Endometrium (tissue), 2 donors: ENCODE results near the gene PAK4.
"Not testable (repeated sequence)": the region's sequence is repeated elsewhere in the genome, so short reads cannot be mapped to it uniquely, and the experiment has no call there.

Experiments used
- FAIRE-seq: peaks from 2 replicates; lab custom pipeline; 2012; peaks lifted over from hg19 to GRCh38; lab: Jason Lieb, UNC
- donor health status: control.
- donor health status: control.

The PAK4 gene

DNA sequence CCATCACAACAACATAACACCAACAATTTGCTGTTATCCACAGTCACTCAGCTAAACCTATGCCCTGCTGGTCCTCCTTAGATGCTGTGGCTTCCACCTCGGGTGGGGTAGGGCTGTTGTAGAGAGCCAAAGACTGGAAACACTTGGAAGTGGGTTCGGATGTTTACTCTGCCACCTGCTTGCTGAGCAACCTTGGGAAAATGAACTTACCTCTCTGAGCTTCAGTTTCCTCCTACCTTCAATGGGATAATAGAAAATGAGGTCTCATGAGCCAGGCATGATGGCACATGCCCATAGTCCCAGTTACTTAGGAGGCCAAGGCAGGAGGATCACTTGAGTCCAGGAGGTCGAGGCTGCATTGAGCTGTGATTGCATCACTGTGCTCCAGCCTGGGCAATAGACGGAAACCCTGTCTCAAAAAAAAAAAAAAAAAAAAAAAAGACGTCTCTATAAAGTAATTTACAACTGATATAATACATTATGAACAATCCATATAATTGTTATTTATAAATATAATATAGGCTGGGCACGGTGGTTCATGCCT, 81.8 kb downstream of the PAK4 start:
- FAIRE-seq: no peak

DNA sequence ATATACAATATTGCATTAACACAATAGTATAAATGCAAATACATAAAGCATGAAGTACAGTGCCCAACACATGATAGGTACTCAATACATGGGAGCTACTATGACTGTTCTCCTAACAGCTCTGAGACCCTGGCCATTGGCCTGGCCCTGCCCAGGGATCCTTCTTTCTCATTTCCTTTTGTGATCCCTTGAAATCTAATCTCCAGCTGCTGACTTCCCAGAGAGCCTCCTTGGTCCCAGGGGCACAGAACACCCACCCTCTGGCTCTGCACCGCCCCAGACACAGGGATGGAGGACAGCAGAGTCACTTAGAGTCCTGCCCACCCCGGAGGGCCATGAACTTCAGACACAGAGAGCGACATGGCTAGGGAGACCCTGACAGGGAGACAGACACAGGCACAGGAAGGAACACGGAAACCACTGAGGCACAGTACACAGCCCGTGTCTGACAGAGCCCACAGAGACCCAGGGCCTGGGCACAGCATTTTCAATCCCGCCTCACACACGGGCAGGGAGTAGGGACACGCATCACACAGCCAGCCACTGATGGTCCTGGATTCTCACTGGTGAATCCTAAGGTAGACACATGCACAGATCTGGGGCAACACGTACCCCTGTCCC, 82.7 kb downstream of the PAK4 start:
- FAIRE-seq: no peak

DNA sequence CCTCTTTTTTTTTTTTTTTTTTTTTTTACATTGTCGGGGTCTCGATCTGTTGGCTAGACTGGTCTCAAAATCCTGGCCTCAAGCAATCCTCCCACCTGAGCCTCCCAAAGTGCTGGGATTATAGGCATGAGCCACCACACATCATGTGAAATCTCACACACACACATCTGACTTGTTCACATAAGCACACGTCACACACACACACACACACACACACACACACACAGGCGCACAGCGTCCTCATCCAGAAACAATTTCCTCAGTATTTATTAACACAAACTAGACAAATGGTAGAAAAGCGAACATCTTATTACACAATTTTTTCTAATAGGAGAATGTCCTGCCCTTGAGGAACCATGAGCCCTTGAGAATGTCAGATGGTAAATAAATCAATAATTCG, 83.6 kb downstream of the PAK4 start:
- FAIRE-seq: no peak

DNA sequence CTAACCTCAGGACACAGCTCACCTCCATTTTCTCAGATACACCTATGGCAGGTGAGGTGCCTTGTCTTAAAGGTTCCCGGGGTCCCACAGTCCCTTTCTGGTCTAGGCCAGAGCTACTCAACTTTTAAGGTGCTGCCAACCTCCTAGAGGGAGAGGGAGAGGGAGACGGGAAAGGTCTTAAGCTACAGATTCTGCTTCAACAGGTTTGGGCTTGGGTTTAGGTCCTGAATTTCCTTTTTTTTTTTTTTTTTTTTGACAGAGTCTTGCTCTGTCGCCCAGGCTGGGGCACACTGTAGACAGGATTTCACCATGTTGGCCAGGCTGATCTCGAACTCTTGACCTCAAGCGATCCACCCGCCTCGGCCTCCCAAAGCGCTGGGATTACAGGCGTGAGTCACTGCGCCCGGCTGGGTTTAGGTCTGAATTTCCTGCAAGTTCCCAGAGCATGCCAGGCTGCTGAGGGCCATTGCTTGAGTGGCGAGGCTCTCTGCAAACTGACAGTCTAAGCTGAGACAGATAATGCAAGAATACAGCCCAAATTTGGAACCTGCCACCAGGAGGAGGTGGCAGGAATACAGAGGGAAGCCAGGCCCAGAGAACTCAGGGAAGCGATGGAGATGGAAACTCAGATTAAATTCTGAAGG, 86.3 kb downstream of the PAK4 start:
- FAIRE-seq: no peak

DNA sequence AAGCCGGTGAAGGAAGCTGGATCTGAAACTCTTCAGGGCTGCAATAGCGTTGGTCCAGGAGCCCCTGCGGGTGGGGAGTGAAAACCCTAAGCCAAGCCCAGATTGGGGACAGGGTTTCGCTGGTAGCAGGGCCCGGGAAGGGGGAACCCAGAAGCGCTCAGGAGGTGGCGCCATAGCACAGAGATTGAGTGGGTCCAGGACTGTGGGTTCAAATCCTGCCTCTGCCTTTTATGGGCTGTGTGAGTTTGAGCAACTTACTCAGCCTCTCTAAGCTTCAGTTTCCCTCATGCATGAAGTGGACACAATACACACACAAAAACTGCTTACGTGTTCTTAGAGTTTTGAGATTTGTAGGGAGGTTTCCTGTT, 86.8 kb downstream of the PAK4 start:
- no peak for FAIRE-seq

DNA sequence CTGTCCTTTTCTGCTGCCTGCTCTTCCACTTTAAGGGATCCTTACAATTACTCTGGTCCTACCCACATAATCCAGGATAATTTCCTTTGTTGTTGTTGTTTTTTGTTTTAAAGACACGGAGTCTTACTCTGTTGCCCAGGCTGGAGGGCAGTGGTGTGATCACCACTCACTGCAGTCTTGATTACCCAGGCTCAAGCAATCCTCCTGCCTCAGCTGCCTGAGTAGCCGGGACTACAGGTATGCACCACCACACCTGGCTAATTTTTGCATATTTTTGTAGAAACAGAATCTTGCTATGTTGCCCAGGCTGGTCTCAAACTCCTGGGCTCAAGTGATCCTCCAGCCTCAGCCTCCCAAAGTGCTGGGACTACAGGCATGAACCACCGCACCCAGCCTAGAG, 89.7 kb downstream of the PAK4 start:
- not testable (repeated sequence) for FAIRE-seq

DNA sequence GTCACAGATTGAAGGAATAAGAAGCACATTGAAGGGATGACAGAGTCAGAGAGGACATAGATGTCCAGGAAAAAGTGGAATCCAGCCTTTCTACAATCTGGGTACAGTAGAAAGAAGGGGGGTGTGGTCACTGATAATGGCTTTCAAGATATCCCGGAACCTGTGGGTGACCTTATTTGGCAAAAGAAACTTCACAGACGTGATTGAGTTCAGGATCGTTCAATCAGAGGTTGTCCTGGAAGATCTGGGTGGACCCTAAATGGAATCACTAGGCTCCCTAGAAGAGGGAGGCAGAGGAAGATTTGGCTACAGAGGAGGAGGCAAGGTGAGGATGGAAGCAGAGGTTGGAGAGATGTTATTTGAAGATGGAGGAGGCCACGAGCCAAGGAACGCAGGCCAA, 91.5 kb downstream of the PAK4 start:
- no peak for FAIRE-seq

DNA sequence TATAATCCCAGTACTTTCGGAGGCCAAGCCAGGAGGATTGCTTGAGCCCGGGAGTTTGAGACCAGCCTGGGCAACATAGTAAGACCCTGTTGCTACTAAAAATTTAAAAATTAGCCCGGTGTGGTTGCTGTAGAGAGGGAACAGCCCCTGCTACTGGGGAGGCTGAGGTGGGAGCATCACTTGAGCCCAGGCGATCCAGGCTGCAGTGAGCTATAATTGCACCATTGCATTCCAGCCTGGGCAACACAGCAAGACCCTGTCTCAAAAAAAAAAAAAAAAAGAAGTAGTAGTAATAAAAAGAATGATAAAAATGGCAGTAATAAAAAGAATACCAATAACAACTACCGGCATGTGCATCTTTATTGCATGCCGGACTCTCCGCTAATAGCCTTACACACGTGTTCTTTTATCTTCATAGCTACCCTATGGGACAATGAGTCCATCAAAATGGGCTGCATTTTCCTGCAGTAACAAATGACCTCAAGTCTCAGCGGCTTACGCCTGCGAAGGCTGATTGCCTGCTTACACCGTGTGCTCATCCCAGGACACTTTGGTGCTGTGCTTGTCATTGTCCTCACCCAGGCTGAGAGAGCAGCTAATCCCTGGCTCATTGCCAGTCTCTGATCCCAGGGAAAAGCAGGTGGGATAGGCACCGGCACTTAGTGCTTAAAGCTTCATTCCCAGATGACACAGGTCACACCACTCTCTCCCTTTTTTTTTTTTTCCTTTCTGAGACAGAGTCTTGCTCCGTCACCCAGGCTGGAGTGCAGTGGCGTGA, 92.8 kb downstream of the PAK4 start:
- FAIRE-seq: no peak

DNA sequence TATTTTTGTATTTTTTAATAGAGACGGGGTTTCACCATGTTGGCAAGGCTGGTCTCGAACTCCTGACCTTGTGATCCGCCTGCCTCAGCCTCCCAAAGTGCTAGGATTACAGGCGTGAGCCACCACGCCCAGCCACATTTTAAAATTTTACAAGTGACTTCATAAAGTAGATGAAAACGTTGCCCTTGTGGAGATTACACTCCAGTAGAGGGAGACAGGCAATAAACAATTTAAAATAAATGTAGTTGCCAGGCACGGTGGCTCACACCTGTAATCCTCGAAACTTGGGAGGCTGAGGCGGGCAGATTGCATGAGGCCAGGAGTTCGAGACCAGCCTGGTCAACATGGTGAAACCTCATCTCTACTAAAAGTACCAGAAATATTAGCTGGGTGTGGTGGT, 93.5 kb downstream of the PAK4 start:
- not testable (repeated sequence) for FAIRE-seq

DNA sequence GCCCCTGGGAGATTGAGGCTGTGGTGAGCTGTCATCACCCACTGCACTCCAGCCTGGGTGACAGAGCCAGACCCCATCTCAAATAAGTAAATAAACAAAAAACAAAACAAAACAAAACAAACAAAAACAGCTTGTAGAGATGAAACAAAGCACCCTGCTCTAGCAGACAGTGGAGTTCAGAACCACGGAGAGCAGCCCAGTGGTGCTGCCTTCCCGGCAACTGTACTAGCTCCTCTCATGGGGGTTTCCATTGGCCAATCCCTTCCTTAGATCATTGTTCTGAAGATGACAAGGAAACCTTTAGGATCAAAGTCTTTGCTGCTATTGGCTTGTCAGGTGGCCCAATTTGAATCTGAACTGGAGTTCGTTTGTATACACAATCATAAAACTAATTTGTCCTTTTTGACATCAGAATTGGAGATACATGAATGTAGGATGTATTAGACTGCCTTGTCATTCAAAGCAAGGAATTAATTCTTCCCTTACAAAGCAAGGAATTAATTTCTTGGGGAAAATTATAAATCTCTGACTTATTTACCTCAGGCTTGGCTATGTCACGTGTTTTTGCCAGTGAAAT, 98.2 kb downstream of the PAK4 start:
- FAIRE-seq: no peak

DNA sequence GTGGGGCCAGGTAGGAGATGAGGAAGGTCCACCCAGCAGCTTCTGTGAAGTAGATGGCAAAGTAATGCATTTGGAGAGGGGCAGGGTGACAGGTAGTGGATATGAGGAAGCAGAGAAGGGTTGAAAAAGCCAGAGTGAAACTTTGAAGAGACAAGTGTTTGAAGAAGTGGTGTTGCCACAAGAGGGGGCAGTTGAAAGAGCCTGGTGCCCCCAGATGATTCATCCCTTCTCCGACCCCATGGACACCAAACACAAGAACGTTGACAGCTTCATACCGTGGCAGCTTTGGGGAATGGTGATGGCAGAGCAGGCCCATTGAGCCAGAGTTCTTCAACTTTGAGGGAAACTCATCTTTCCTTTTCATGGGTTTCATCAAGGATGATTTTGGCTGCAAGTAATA, 99.3 kb downstream of the PAK4 start:
- no peak for FAIRE-seq
